HG02642 (cell line): ENCODE data around the gene RARS2.

Experiments
- ATAC-seq: cut with Tn5 transposase; IDR thresholded peaks from one replicate; pipeline ENCODE4 v1.9.1; 2021; ENCODE audit warnings: mild to moderate bottlenecking; ENCODE audit not compliant: unreplicated experiment, poor library complexity

RARS2 gene

GRCh38 chr6:87574237-87574804 lies 15.5 kb downstream of the RARS2 start:
- ATAC-seq = no peak

GRCh38 chr6:87573307-87574024 lies 16.3 kb downstream of the RARS2 start:
- ATAC-seq = no peak

- ATAC-seq = no peak
These were observed 16.9 kb downstream of the RARS2 start for GRCh38 chr6:87572883-87573282.

GRCh38 chr6:87572021-87572420 lies 17.8 kb downstream of the RARS2 start:
- ATAC-seq = no peak

GRCh38 chr6:87561017-87561416 lies 28.8 kb downstream of the RARS2 start:
- no peak for ATAC-seq

- no peak for ATAC-seq
These were observed 31.3 kb downstream of the RARS2 start for GRCh38 chr6:87558446-87558845.

- ATAC-seq = no peak
These were observed 34.3 kb downstream of the RARS2 start for GRCh38 chr6:87555506-87555905.

- no peak for ATAC-seq
These were observed 36.5 kb downstream of the RARS2 start for GRCh38 chr6:87553159-87553765.

GRCh38 chr6:87551799-87552198 lies 38.0 kb downstream of the RARS2 start:
- ATAC-seq = no peak

- no peak for ATAC-seq
These were observed 45.4 kb downstream of the RARS2 start for GRCh38 chr6:87544474-87544735.

- no peak for ATAC-seq
These were observed 45.9 kb downstream of the RARS2 start for GRCh38 chr6:87543696-87544473.

- ATAC-seq = no peak
These were observed 48.0 kb downstream of the RARS2 start for GRCh38 chr6:87541744-87542143.

GRCh38 chr6:87541041-87541440 lies 48.7 kb downstream of the RARS2 start:
- ATAC-seq = no peak

GRCh38 chr6:87540539-87540938 lies 49.2 kb downstream of the RARS2 start:
- no peak for ATAC-seq

- no peak for ATAC-seq
These were observed 50.2 kb downstream of the RARS2 start for GRCh38 chr6:87539554-87539953.

GRCh38 chr6:87538510-87539260 lies 51.1 kb downstream of the RARS2 start:
- no peak for ATAC-seq

GRCh38 chr6:87534377-87535047 lies 55.3 kb downstream of the RARS2 start:
- no peak for ATAC-seq

- no peak for ATAC-seq
These were observed 60.6 kb downstream of the RARS2 start for GRCh38 chr6:87529221-87529620.

GRCh38 chr6:87522686-87523085 lies 67.1 kb downstream of the RARS2 start:
- ATAC-seq = no peak

GRCh38 chr6:87518453-87518852 lies 71.3 kb downstream of the RARS2 start:
- no peak for ATAC-seq
